GM23338 (cell line): ENCODE measurements around the gene FHIP1B. TPM values are rescaled to one million over a fixed set of nuclear protein-coding genes. Genes with fewer than 3 reads are reported as not detected.
A peak's percentile ranks its signal among the peaks of the same experiment; 100 is the strongest.

Source experiments
- ATAC-seq: fragments of 200-7000 bp; cut with Tn5 transposase; 3 replicates; pipeline ENCODE4 v1.9.1; 2020
- DNase-seq: peaks from one replicate; pipeline ENCODE4 v3.0.0-alpha.2; 2015; ENCODE audit warnings: low spot score
- H2AFZ ChIP-seq: fragments of 200-600 bp; sonication (generic); 2 replicates; pipeline ENCODE4 v1.8.0; 2016; ENCODE audit warnings: antibody characterized with exemption, mild to moderate bottlenecking, moderate library complexity
- H3F3A ChIP-seq: fragments of 200-600 bp; sonication (generic); replicated peaks from 2 replicates; pipeline ENCODE4 v1.8.0; 2017; ENCODE audit warnings: antibody characterized with exemption, mixed run types, low read depth
- H3K27ac ChIP-seq: fragments of 200-600 bp; sonication (generic); 2 replicates; pipeline ENCODE4 v1.6.1; 2016; ENCODE audit warnings: low read depth
- H3K27me3 ChIP-seq: fragments of 200-600 bp; sonication (generic); 2 replicates; pipeline ENCODE4 v1.8.0; 2016; ENCODE audit warnings: mild to moderate bottlenecking, mixed run types, moderate library complexity; ENCODE audit not compliant: insufficient read depth
- H3K36me3 ChIP-seq: fragments of 200-600 bp; sonication (generic); 2 replicates; pipeline ENCODE4 v1.8.0; 2016; ENCODE audit warnings: mild to moderate bottlenecking; ENCODE audit not compliant: insufficient read depth
- H3K4me1 ChIP-seq: fragments of 200-600 bp; sonication (generic); 2 replicates; pipeline ENCODE4 v1.8.0; 2016; ENCODE audit warnings: mild to moderate bottlenecking, moderate library complexity; ENCODE audit not compliant: insufficient read depth
- H3K4me2 ChIP-seq: fragments of 200-600 bp; sonication (generic); 2 replicates; pipeline ENCODE4 v1.7.1; 2017; ENCODE audit warnings: mixed run types
- H3K4me3 ChIP-seq: fragments of 200-600 bp; sonication (generic); 2 replicates; pipeline ENCODE4 v1.6.1; 2016; ENCODE audit warnings: mixed run types
- H3K79me2 ChIP-seq: fragments of 200-600 bp; sonication (generic); replicated peaks from 2 replicates; pipeline ENCODE4 v1.8.0; 2017; ENCODE audit warnings: mild to moderate bottlenecking; ENCODE audit not compliant: insufficient read depth
- H3K9me2 ChIP-seq: fragments of 200-600 bp; sonication (generic); 2 replicates; pipeline ENCODE4 v1.8.0; 2017; ENCODE audit not compliant: insufficient read depth
- H4K20me1 ChIP-seq: fragments of 200-600 bp; sonication (generic); replicated peaks from 2 replicates; pipeline ENCODE4 v1.8.0; 2017; ENCODE audit warnings: mild to moderate bottlenecking; ENCODE audit not compliant: insufficient read depth
- H3K27ac Mint-ChIP-seq: 2 replicates; pipeline ENCODE4 v1.8.0; 2020; ENCODE audit warnings: inconsistent platforms, mild to moderate bottlenecking, moderate library complexity, mixed read lengths
- H3K27me3 Mint-ChIP-seq: 3 replicates; pipeline ENCODE4 v1.8.0; 2022; ENCODE audit warnings: low read depth, mild to moderate bottlenecking, moderate library complexity, mixed read lengths, inconsistent platforms; ENCODE audit not compliant: insufficient read depth, poor library complexity
- H3K36me3 Mint-ChIP-seq: 3 replicates; pipeline ENCODE4 v1.8.0; 2021; ENCODE audit warnings: low read depth, mild to moderate bottlenecking, inconsistent platforms, moderate library complexity, mixed read lengths
- H3K4me1 Mint-ChIP-seq: 3 replicates; pipeline ENCODE4 v1.8.0; 2020; ENCODE audit warnings: mild to moderate bottlenecking, inconsistent platforms, mixed read lengths
- H3K4me3 Mint-ChIP-seq: 3 replicates; pipeline ENCODE4 v1.8.0; 2021; ENCODE audit warnings: moderate library complexity, mild to moderate bottlenecking, inconsistent platforms, mixed read lengths
- H3K9me3 Mint-ChIP-seq: 3 replicates; pipeline ENCODE4 v1.8.0; 2020; ENCODE audit warnings: moderate library complexity, mild to moderate bottlenecking, inconsistent platforms, mixed read lengths
- CREB1 ChIP-seq: fragments of 250-450 bp; sonication (Bioruptor Pico); IDR thresholded peaks from 2 replicates; pipeline ENCODE4 v1.5.0; 2020; ENCODE audit warnings: low read depth, mild to moderate bottlenecking, moderate library complexity
- ETS1 ChIP-seq: IDR thresholded peaks from 2 replicates; pipeline ENCODE4 v1.6.1; 2016; ENCODE audit warnings: antibody characterized with exemption
- EZH2phosphoT487 ChIP-seq: fragments of 200-600 bp; sonication (generic); IDR thresholded peaks from one replicate; pipeline ENCODE4 v1.8.1; 2018; ENCODE audit warnings: antibody characterized with exemption; ENCODE audit not compliant: unreplicated experiment
- NANOG ChIP-seq: IDR thresholded peaks from 2 replicates; pipeline ENCODE4 v1.6.1; 2016; ENCODE audit warnings: antibody characterized with exemption, borderline replicate concordance
- POLR2AphosphoS5 ChIP-seq: IDR thresholded peaks from 2 replicates; pipeline ENCODE4 v1.6.1; 2016; ENCODE audit warnings: antibody characterized with exemption, low read depth
- ZNF114 ChIP-seq: fragments of 250-450 bp; sonication (Bioruptor Pico); IDR thresholded peaks from 2 replicates; pipeline ENCODE4 v1.5.0; 2020; ENCODE audit warnings: mild to moderate bottlenecking, moderate library complexity
- ZNF462 ChIP-seq: fragments of 250-450 bp; sonication (Bioruptor Pico); IDR thresholded peaks from 2 replicates; pipeline ENCODE4 v1.5.0; 2020; ENCODE audit warnings: mild to moderate bottlenecking, moderate library complexity
- polyA plus RNA-seq: library from polyadenylated mRNA; unstranded; fragments of >200 nt; fragmentation: Nextera tagmentation; extraction: Ambion mirVana; gene quantifications from 2 replicates; pipeline ENCODE4 v1.2.1, GENCODE V29; 2016
- total RNA-seq: library from RNA; depleted of rRNA; stranded (reverse); fragments of >200 nt; shearing (Covaris generic); gene quantifications from 2 replicates; pipeline ENCODE4 v1.2.3, GENCODE V29; 2014
- TF ChIP-seq, protein P1 (sequence below): IDR thresholded peaks from one replicate; pipeline ENCODE4 v1.6.1; 2018; ENCODE audit warnings: antibody characterized with exemption; ENCODE audit not compliant: unreplicated experiment
- TF ChIP-seq, protein P2 (sequence below), 2 experiments: fragments of 200-600 bp in 1 of 2; sonication (generic) in 1 of 2; conservative IDR thresholded peaks; 2 replicates each; pipeline versions ENCODE4 v1.5.1 to v1.6.1; 2016 to 2017; ENCODE audit warnings: antibody characterized with exemption in 2 of 2, low read depth in 2 of 2, mild to moderate bottlenecking in 2 of 2, moderate library complexity in 1 of 2

Gene FHIP1B
- total and polyA plus RNA-seq, 2 experiments from 2014 or later = 10.3 to 34.5 TPM

DNA sequence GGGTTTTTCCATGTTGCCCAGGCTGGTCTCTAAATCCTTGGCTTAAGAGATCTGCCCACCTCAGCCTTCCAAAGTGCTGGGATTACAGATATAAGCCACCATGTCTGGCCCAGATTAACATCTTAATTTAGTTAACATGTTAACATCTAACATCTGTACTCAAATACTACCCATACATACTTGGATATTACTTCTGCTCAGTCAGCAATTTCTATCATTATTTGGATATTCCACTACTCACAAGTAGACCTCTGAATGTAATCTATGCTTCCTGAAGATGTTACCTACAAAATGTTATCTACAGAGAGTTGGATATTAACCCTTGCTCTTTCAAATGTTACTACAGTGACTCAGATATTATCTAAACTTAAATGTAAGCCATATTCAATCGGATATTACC, 29.2 kb upstream of the FHIP1B start:
- peaks cover 9% of the 10 kb centered on the region for H3K27me3 Mint-ChIP-seq
- TF ChIP-seq, protein P1, sequence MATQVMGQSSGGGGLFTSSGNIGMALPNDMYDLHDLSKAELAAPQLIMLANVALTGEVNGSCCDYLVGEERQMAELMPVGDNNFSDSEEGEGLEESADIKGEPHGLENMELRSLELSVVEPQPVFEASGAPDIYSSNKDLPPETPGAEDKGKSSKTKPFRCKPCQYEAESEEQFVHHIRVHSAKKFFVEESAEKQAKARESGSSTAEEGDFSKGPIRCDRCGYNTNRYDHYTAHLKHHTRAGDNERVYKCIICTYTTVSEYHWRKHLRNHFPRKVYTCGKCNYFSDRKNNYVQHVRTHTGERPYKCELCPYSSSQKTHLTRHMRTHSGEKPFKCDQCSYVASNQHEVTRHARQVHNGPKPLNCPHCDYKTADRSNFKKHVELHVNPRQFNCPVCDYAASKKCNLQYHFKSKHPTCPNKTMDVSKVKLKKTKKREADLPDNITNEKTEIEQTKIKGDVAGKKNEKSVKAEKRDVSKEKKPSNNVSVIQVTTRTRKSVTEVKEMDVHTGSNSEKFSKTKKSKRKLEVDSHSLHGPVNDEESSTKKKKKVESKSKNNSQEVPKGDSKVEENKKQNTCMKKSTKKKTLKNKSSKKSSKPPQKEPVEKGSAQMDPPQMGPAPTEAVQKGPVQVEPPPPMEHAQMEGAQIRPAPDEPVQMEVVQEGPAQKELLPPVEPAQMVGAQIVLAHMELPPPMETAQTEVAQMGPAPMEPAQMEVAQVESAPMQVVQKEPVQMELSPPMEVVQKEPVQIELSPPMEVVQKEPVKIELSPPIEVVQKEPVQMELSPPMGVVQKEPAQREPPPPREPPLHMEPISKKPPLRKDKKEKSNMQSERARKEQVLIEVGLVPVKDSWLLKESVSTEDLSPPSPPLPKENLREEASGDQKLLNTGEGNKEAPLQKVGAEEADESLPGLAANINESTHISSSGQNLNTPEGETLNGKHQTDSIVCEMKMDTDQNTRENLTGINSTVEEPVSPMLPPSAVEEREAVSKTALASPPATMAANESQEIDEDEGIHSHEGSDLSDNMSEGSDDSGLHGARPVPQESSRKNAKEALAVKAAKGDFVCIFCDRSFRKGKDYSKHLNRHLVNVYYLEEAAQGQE = no peak
- TF ChIP-seq CREB1 (CRISPR knock-in tag) = no peak
- TF ChIP-seq, protein P2, sequence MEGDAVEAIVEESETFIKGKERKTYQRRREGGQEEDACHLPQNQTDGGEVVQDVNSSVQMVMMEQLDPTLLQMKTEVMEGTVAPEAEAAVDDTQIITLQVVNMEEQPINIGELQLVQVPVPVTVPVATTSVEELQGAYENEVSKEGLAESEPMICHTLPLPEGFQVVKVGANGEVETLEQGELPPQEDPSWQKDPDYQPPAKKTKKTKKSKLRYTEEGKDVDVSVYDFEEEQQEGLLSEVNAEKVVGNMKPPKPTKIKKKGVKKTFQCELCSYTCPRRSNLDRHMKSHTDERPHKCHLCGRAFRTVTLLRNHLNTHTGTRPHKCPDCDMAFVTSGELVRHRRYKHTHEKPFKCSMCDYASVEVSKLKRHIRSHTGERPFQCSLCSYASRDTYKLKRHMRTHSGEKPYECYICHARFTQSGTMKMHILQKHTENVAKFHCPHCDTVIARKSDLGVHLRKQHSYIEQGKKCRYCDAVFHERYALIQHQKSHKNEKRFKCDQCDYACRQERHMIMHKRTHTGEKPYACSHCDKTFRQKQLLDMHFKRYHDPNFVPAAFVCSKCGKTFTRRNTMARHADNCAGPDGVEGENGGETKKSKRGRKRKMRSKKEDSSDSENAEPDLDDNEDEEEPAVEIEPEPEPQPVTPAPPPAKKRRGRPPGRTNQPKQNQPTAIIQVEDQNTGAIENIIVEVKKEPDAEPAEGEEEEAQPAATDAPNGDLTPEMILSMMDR (conservative IDR thresholded peaks at IDR 0.05; ENCODE audit: low read depth in 2 of 2) = no peak
- no peak for TF ChIP-seq EZH2phosphoT487
- no peak for TF ChIP-seq ETS1
- H2AFZ ChIP-seq = no peak overlapping the region
- H3F3A ChIP-seq = no peaks in the 10 kb centered on the region
- H3K27ac ChIP-seq = no peak overlapping the region
- H3K4me3 Mint-ChIP-seq = no peak overlapping the region
- no peaks in the 10 kb centered on the region for H3K9me3 Mint-ChIP-seq
- no peaks in the 10 kb centered on the region for H3K36me3 Mint-ChIP-seq
- H3K4me2 ChIP-seq = no peak overlapping the region
- H3K36me3 ChIP-seq = no peaks in the 10 kb centered on the region
- peaks cover 48% of the 10 kb centered on the region for H3K27me3 ChIP-seq
- no peak for ATAC-seq
- H3K79me2 ChIP-seq = no peaks in the 10 kb centered on the region
- no peak overlapping the region for H3K27ac Mint-ChIP-seq
- no peak overlapping the region for H3K4me3 ChIP-seq
- H3K4me1 ChIP-seq = peaks cover 8% of the 10 kb centered on the region
- H3K4me1 Mint-ChIP-seq = no peaks in the 10 kb centered on the region
- H3K9me2 ChIP-seq = no peaks in the 10 kb centered on the region
- no peaks in the 10 kb centered on the region for H4K20me1 ChIP-seq
- no peak for DNase-seq

GRCh38 chr11:6260207-6260726, 25.8 kb upstream of the FHIP1B start:
- peak; percentile 11 for ATAC-seq
- H2AFZ ChIP-seq = peak overlapping the region; percentile 96
- no peak for TF ChIP-seq CREB1 (CRISPR knock-in tag)
- no peak for TF ChIP-seq NANOG
- TF ChIP-seq ZNF462 (CRISPR knock-in tag) = no peak
- TF ChIP-seq ZNF114 (CRISPR knock-in tag) = no peak
- no peak for TF ChIP-seq POLR2AphosphoS5

More at GRCh38 chr11:6260207-6260726, 25.8 kb upstream of the FHIP1B start:
- no peaks in the 10 kb centered on the region for H3K9me3 Mint-ChIP-seq
- Histone ChIP-seq H3F3A (no peaks in the 10 kb centered on the region), H3K27ac (no peak overlapping the region), H3K4me3 (peak overlapping the region; percentile 74), H3K4me2 (peak overlapping the region; percentile 97), H3K4me1 (peaks cover 8% of the 10 kb centered on the region), H3K36me3 (no peaks in the 10 kb centered on the region), H3K79me2 (no peaks in the 10 kb centered on the region), H4K20me1 (no peaks in the 10 kb centered on the region), H3K27me3 (peaks cover 77% of the 10 kb centered on the region), H3K9me2 (no peaks in the 10 kb centered on the region)
- H3K27ac Mint-ChIP-seq = no peak overlapping the region
- H3K27me3 Mint-ChIP-seq = peaks cover 16% of the 10 kb centered on the region
- no peak for DNase-seq
- no peaks in the 10 kb centered on the region for H3K36me3 Mint-ChIP-seq
- H3K4me3 Mint-ChIP-seq = no peak overlapping the region
- peaks cover 2% of the 10 kb centered on the region; the same call in 2 of the 3 replicates for H3K4me1 Mint-ChIP-seq
